Stimulated activated CD4-positive, alpha-beta T cell treated with anti-CD3 and anti-CD28 coated beads, TNF-alpha, amount 100 ng/mL, for 24 hours (primary cell): ENCODE measurements around the gene KCNJ18.
"Not testable (repeated sequence)": the region's sequence is repeated elsewhere in the genome, so short reads cannot be mapped to it uniquely, and the experiment has no call there.

Experiments used
- DNase-seq, 3 experiments: peaks; one replicate each; pipeline ENCODE4 v3.0.0-alpha.2; 2020; ENCODE audit warnings: low read depth in 3 of 3

Gene KCNJ18

GRCh38 chr17:21691883-21692703 lies at the start of gene KCNJ18:
Gene KCNJ18 (plus strand): TSS chr17:21692523. CDS start chr17:21702787, 10,264 bp downstream.
- not testable (repeated sequence) for DNase-seq

GRCh38 chr17:21648125-21648524 lies 44.2 kb upstream of the KCNJ18 start:
- not testable (repeated sequence) for DNase-seq

DNA sequence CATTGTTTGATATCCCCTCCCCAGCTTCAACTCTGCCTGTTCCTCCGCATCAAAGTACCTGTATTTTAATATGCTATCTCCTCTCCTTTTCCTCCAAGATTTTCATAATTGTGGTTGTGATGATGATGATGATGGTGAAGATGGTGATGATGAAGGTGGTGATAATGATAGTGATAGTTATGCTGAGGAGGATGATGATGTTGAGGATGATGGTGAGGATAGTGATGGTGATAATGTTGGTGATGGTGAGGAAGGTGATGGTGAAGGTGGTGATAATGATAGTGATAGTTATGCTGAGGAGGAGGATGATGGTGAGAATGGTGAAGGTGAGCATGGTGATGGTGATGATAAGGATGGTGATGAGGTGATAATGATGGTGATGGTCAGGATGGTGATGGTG lies 42.3 kb upstream of the KCNJ18 start:
- not testable (repeated sequence) for DNase-seq

DNA sequence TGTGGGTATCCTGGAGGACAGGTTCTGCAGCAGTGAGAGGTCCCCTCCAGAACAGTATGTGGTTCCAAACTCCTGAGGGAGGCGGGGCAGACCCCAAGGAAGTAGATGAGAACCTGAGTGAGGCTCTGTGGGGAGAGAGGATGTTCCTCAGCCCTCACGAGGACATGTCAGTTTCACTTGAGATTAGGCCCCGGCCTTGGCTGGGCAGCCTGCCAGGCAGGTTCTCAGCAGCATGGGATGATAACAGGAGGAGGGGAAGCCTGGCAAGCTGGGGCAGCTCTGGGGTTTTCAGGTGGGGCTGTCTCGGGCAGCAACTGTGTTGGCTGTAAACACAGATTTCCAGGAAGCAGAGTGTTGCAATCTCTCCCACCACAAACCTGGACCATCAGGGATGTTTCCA lies 40.3 kb upstream of the KCNJ18 start:
- DNase-seq, result not testable (repeated sequence)

DNA sequence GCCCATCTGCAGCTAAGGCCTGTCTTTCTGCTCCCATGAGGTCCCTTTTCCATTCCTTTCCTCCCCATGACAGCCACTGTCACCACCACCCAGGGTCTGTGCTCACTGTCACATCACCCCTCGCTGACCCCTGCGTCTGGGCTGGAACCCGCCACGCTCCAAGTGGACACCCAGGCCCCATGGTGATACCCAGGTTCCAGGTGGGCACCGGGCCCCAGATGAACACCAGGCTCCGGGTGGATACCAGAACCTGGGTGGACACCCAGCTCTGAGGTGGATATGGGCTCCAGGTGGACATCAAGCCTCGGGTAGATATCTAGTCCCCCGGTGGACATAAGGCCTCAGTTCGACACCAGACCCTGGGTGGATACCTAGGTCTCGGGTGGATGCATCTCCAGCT lies 39.1 kb upstream of the KCNJ18 start:
- DNase-seq, result not testable (repeated sequence)

DNA sequence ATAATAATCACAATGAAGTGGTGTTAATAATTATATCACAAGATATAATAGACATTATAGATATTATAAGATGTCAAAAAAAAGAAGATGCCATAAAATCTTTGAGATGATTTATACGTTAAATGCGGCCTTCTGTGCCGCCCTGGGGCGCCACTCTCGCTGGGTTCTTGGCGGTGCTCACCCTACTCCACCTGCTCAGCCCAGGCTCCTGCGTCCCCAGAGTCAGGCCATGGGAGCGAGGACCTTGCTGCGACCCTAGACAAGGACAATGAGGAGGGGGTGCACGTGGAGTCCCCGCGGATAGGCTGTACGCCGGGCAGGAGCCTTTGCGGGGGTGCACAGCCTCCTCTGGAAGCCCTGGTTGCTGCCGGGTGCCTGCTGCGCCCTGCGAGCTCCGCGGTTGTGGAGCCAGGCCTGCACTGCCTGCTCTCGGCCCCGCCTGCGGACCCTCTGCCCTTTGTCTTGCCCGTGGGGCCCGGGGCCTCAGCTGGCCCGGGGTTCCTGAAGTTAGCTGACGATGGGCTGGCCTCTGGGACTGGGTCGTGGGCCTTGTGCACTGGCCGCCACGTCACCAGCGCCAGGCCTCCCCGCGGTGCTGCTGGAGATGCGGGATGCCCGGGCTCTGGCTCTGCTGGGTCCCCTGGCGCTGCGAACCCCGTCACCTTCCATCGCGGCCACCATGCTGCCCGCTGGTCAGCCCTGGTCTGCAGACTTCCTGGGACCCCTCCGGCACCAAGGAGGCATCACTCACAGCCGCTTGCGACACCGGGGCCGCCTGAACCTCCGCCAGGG lies 35.6 kb upstream of the KCNJ18 start:
- not testable (repeated sequence) for DNase-seq

DNA sequence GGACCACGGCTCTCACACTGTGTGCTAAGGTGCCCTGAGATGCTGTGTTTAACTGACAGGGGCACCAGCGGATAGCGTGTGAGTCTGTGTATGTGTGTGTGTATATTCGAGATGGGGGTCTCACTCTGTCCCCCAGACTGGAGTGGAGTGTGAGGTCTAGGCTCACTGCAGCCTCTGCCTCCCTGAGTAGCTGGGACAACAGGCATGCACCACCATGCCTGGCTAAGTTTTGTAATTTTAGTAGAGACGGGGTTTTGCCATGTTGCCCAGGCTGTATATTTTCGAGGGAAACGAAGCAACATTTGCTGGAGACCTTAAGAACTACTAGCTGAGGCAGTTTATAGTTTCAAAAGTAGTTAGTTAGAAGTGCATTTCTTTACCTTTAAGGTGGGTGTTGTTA lies 32.7 kb upstream of the KCNJ18 start:
- not testable (repeated sequence) for DNase-seq

GRCh38 chr17:21661455-21661854 lies 30.9 kb upstream of the KCNJ18 start:
- not testable (repeated sequence) for DNase-seq

GRCh38 chr17:21663166-21663565 lies 29.2 kb upstream of the KCNJ18 start:
- DNase-seq, result not testable (repeated sequence)

DNA sequence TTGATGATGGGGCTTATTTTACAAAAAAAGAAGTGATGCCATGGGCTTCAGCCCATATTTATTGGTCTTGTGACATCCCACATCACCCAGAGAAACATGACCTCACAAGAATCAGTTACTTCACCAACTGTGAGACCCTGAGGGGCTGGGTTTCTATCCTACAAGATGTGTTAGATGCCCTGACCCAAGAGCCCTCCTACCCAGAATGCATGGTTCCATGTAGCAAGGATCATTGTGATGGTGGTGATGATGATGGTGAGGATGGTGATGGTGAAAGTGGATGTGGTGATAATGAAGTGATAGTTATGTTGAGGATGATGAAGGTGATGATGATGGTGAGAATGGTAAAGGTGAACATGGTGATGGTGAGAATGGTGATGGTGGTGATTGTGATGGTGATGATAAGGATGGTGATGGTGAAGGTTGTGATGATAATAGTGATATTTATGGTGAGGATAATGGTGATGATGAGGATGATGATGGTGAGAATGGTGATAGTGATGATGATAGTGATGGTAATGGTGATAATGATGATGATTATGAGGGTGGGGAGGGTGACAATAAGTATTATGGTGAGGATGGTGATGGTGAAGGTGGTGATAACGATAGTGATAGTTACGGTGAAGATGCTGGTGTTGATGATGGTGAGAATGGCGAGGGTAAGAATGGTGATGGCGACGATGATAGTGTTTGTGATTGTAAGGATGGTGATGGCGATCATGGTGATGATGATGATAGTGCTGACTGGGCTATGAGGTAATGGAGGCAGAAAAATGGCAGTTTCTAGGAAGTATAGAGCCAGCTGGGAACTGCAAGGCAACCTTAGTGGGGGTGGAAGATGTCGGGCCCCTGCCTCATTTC lies 28.5 kb upstream of the KCNJ18 start:
- not testable (repeated sequence) for DNase-seq

DNA sequence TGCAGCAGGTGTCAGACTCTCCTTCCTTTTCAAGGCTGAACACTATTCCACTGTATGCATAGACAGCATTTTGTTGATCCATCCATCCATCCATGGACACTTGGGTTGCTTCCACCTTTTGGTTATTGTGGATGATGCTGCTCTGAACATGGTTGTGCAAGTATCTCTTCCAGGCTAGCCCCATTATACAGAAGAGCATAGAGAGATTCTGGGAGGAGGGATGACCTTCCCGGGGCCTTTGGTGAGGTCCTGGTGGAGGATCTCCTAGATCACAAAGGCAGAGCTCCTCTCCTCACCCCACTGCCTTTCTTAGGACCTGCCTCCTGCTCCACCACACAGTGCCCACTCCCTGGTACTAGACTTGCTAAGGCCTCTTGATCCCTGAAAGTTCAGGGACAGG lies 27.2 kb upstream of the KCNJ18 start:
- DNase-seq, result not testable (repeated sequence)

- not testable (repeated sequence) for DNase-seq
Observed at GRCh38 chr17:21665935-21666493, 26.3 kb upstream of the KCNJ18 start.

DNA sequence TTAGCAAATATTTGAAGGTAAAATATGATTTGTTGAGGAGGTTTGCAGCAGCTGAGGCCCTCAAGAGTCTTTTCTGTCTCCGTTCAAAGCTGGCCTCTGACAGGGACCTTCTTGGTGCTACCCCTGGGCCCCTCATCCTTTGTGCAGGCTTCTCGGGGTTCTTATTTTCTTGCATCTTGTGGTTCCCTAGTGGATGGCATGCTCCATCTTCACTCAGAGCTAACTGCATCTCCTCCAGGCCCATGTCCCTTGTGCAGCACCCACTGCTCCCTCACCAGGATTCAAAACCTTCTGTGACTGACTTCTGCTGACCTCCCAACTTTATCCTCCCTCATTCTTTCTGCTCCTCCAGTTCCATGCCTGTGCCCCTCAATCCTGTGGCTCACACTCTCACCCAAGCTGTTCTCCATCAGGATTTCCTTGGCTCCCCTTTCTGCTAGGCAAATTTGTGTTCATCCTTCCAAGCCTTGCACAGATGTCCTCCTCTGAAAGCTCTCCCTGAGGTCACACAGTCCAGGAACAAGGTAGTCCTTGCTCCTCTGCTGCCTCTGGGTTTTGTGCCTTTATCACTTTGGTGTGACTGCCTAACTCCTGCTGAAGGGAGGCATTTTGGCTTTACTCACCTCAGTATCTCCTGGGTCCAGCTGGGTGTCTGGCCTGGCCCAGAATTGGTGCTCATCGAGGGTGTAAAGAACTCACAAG lies 25.5 kb upstream of the KCNJ18 start:
- not testable (repeated sequence) for DNase-seq

GRCh38 chr17:21667413-21668117 lies 24.8 kb upstream of the KCNJ18 start:
- DNase-seq, result not testable (repeated sequence)

DNA sequence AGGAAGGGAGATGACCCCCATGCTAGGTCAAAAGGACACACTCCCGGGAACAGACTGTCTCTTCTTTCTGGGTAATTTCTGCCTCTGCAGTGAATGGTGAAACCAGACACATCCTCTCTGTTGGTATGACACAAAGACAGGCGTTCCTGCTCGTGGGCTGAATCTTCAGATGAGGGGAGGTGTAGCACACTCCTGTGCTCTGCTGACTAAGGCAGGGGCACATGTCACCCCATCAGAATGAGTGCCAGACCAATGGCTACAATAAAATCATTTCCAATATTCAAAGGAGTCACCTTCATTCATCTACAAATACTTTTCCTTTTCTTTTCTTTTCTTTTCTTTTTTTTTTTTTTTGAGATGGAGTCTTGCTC lies 24.2 kb upstream of the KCNJ18 start:
- DNase-seq, result not testable (repeated sequence)

GRCh38 chr17:21668746-21669508 lies 23.4 kb upstream of the KCNJ18 start:
- DNase-seq, result not testable (repeated sequence)

DNA sequence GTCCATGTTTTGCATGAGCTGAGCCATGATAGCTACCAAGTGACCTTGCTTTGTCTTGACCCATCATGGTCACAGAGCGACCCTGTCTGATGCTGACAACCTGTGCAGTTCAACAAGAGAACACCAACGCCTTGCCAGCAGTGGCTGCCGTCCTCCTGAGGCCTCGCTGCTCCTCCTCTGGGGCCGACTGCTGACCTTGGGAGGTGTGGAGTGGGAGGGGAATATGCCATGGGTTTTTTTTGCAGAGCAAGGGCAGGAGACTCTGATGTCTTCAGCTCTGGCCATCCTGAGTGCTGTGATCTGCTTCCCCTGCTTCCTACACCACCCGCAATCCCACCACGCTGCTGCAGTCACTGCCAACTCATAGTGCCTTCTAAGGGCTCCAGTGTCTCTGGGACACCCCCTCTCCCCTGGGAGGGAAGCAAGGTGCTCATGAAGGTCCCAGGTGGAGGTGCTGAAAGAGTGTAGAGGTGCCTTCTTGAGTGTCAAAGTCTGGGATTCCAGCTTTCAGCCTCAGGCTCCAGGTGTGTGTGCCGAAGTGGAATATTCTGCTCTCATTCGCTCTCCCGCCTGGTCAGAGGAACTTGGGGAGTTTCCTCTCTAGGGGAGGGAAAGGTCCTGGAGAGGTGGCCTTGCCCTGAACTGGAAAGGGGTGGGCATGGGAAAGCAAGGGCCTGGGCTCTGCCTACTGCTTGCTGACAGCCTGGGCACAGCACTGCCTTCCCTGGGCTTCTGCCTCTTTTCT lies 22.5 kb upstream of the KCNJ18 start:
- not testable (repeated sequence) for DNase-seq

GRCh38 chr17:21670361-21671155 lies 21.8 kb upstream of the KCNJ18 start:
- DNase-seq, result not testable (repeated sequence)
